ENCODE results near the gene PSMA7.

Gene PSMA7

GRCh38 chr20:62171245-62171644 is 28.1 kb upstream of the PSMA7 start:
- no peak for DNase-seq

DNA sequence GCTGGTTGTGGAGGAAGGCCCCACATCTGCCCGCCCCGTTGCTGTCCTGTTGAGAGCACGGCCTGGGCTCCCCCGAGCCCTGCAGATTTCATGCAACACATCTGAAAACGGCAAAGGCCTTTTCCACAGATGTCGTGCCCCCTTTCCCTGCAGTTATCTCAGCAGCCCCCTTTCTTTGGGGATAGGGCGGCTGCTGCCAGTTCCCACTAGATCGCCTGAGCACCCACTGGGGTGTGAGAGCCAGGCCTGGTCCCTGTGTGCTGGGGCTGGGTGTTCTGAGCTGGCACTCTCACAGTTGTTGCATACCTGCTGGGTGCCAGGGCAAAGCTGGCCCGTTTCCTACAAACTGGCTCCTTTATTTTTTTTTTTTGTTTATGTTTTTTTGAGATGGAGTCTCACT is 27.3 kb upstream of the PSMA7 start:
- no peak for DNase-seq

DNA sequence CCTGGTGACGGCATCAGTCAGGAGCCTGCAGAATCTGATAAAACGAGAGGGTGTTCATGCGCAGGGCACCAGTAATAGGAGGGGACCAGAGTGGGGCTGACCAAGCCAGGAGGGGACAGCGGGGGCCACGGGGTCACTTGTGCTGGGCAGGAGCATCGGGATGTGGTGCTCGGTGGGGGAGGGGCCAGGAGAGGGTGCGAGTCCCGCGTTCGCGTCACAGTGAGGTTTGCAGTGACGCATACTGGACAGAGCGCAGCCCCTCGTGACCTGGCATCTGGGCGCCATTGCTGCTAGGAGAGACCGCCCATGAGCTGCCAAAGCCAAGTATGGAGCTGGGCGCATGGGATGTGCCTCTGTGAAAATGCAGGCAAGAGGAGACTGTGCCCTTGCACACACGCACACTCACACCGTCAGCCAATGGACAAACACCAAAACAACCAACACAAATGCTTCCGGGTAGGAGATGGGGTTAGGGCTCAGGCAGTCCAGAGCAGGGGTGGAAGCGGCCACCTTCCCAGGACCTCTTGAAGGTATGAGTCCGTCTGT is 25.8 kb upstream of the PSMA7 start:
- DNase-seq = no peak

GRCh38 chr20:62168061-62168460 is 24.9 kb upstream of the PSMA7 start:
- DNase-seq = no peak

GRCh38 chr20:62167474-62167873 is 24.3 kb upstream of the PSMA7 start:
- DNase-seq = no peak

DNA sequence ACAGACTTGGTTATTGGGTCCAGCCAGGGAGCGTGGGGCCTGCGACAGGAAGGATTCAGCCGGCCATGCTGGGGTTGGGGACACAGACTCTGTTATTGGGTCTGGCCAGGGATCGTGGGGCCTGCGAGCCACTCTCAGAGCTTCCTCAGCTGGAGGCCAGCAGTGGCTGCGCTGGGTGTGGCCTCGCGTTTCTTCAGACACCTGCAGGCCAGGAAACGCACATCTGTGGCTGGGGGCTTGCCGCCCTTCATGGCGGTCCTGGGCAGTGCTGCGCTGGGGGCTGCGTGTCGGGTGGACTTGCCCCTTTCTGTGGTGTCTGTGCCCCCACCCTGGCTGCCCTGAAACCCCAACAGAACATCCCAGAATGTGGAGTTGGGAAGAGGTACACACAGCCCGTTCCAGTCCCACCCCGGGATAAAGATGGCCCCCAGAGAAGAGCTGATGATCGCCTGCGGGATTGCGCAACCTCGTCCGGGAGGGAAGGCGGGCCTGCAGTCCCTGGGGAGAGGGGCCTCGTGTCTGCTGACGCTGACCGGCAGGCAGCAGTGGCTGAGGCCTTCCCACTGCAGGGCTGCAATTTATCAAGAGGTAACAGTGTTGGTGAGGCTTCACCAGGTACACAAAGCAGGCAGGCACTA is 22.7 kb upstream of the PSMA7 start:
- no peak for DNase-seq

DNA sequence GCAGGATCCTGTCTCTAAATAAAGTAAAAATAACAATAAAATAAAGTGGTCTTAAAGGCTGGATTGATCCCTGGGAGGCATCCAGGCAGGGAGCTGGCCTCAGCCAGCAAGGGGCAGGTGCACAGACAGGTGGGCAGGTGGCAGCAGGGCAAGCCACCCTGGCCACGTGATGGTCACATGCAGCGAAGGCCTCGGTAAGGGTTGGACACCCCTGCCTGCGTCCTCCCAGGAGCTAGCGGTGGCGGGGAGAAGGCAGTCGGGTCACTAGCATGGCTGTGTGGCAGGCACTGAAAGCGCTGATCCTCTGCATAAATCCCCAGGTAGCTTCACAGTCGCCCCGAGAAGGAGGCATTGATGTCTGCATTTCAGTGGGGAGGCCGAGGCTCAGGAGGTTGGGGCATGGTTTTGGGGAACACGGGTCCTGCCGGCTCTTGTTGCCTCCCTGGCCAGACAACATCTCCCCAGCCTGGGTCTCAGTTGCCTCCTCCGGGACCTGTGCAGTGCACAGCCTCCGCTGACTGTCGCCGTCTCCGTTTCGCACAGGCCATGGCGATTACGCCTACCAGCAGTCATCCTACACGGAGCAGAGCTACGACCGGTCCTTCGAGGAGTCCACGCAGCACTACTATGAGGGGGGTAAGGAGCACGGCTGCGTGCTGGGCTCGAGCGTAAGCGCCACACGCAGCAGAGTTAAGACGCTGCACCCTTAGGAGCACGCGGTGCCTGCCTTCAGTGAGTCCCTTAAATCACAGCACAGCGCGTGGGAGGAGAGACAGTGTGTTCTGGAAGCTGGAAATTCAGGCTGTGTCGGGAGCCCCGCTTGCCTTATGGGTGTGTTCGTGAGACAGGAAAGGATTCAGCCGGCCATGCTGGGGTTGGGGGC is 21.9 kb upstream of the PSMA7 start:
- no peak for DNase-seq

DNA sequence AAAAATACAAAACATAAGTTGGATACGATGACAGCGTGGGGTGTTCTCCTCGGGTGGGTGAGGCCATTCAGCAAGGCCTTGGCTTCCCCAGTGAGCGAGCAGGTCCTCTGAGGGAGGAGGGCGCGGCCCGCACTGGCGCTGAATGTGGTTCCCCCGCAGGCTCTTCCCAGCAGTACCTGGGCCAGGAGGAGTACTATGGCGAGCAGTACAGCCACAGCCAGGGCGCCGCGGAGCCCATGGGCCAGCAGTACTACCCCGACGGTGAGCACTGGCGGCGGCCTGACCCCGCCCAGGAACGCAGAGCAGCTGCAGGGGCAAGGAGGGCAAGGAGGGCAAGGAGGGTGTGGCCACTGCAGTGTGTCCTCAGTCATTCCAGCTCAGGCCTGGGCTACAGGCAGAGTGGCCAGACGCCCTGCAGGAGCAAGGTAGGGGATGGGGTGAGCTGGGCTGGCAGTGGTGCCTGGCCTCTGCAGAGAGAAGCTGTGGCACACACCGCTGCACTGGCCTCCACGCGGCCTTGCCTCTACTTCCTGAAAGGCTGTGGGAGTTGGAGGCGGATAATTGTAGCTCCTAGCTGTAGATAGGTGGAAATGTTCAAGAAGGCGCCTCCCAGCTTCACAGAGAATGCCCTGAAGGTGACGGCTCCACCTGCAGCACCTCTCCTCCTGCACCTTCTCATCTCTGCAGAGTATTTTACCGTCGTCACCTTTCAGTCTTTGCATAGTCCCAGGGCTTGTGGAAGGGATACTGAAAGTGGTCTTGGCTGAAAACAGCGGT is 21.0 kb upstream of the PSMA7 start:
- DNase-seq = no peak

- no peak for DNase-seq
Measured at GRCh38 chr20:62163485-62163865, 20.3 kb upstream of the PSMA7 start.

GRCh38 chr20:62162765-62163484 is 19.7 kb upstream of the PSMA7 start:
- DNase-seq = no peak

DNA sequence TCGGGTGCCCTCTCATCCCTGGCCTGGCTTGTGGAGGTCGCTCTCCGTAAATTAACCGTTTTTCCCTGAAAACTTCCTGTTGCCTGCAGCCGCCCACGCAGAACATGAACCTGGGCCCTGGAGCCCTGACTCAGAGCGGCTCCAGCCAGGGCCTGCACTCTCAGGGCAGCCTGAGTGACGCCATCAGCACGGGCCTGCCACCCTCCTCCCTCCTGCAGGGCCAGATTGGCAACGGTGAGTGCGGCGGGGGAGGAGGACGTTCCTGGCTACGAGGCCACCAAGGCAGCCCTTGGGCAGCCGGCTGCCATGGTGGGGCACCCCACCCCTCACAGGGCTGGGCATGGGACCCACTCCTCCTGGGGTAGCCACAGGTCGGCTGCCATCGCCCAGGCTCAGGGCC is 18.2 kb upstream of the PSMA7 start:
- DNase-seq = no peak

GRCh38 chr20:62160876-62161275 is 17.7 kb upstream of the PSMA7 start:
- DNase-seq = no peak

DNA sequence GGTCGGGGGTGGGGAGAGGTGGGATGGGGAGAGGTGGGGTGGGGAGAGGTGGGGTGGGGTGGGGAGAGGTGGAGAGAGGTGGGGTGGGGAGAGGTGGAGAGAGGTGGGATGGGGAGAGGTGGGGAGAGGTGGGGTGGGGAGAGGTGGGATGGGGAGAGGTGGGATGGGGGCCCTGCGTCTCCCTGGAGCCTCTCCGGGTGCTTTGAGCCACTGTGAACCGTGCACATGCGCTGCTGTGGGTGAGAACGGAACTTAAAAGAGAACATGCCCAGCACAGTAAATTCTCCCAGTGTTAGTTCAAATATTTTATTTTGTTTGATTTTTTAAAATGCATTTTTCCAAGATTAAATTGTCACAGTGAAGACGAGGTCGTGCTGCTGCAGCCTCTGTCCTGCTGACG is 17.1 kb upstream of the PSMA7 start:
- no peak for DNase-seq

- no peak for DNase-seq
Measured at GRCh38 chr20:62159839-62160238, 16.6 kb upstream of the PSMA7 start.

DNA sequence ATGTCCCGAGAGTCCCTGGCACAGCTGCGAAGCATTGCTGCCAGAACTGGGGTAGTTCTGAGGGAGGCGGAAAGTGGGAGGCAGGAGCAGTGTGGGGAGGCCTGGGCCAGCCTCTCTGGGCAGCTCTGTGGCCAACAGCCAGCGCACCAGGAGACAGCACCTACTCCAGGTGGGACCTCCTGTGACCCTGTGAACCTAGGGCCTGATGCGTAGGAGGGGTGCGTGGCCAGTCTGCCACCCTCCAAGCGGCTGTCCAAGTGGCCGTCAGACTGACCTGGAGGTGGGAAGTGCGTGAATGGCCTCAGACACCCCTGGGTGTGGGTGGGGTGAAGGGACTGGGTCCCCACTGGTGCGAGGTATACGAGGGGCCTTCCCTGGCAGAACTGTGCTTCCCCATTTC is 15.9 kb upstream of the PSMA7 start:
- no peak for DNase-seq

- DNase-seq = no peak
Measured at GRCh38 chr20:62158541-62158940, 15.3 kb upstream of the PSMA7 start.

- DNase-seq = no peak
Measured at GRCh38 chr20:62158088-62158400, 14.8 kb upstream of the PSMA7 start.

- DNase-seq = no peak
Measured at GRCh38 chr20:62157387-62158087, 14.3 kb upstream of the PSMA7 start.

GRCh38 chr20:62156592-62157386 is 13.6 kb upstream of the PSMA7 start:
- no peak for DNase-seq

GRCh38 chr20:62156254-62156556 is 13.0 kb upstream of the PSMA7 start:
- DNase-seq = no peak

GRCh38 chr20:62155428-62156253 is 12.4 kb upstream of the PSMA7 start:
- DNase-seq = no peak

Data from DMS79 treated with DMSO at 0.1 percent for 48 hours (cell line).